GM23338 (cell line): ENCODE data around the gene IGF1R. TPM values are rescaled to one million over a fixed set of nuclear protein-coding genes. Genes with fewer than 3 reads are reported as not detected.
A peak's percentile ranks its signal among the peaks of the same experiment; 100 is the strongest.

ENCODE experiments used
- ATAC-seq: fragments of 200-7000 bp; cut with Tn5 transposase; 3 replicates; pipeline ENCODE4 v1.9.1; 2020
- DNase-seq: peaks from one replicate; pipeline ENCODE4 v3.0.0-alpha.2; 2015; ENCODE audit warnings: low spot score
- H2AFZ ChIP-seq: fragments of 200-600 bp; sonication (generic); 2 replicates; pipeline ENCODE4 v1.8.0; 2016; ENCODE audit warnings: antibody characterized with exemption, mild to moderate bottlenecking, moderate library complexity
- H3F3A ChIP-seq: fragments of 200-600 bp; sonication (generic); replicated peaks from 2 replicates; pipeline ENCODE4 v1.8.0; 2017; ENCODE audit warnings: antibody characterized with exemption, mixed run types, low read depth
- H3K27ac ChIP-seq: fragments of 200-600 bp; sonication (generic); 2 replicates; pipeline ENCODE4 v1.6.1; 2016; ENCODE audit warnings: low read depth
- H3K27me3 ChIP-seq: fragments of 200-600 bp; sonication (generic); 2 replicates; pipeline ENCODE4 v1.8.0; 2016; ENCODE audit warnings: mild to moderate bottlenecking, mixed run types, moderate library complexity; ENCODE audit not compliant: insufficient read depth
- H3K36me3 ChIP-seq: fragments of 200-600 bp; sonication (generic); 2 replicates; pipeline ENCODE4 v1.8.0; 2016; ENCODE audit warnings: mild to moderate bottlenecking; ENCODE audit not compliant: insufficient read depth
- H3K4me1 ChIP-seq: fragments of 200-600 bp; sonication (generic); 2 replicates; pipeline ENCODE4 v1.8.0; 2016; ENCODE audit warnings: mild to moderate bottlenecking, moderate library complexity; ENCODE audit not compliant: insufficient read depth
- H3K4me2 ChIP-seq: fragments of 200-600 bp; sonication (generic); 2 replicates; pipeline ENCODE4 v1.7.1; 2017; ENCODE audit warnings: mixed run types
- H3K4me3 ChIP-seq: fragments of 200-600 bp; sonication (generic); 2 replicates; pipeline ENCODE4 v1.6.1; 2016; ENCODE audit warnings: mixed run types
- H3K79me2 ChIP-seq: fragments of 200-600 bp; sonication (generic); replicated peaks from 2 replicates; pipeline ENCODE4 v1.8.0; 2017; ENCODE audit warnings: mild to moderate bottlenecking; ENCODE audit not compliant: insufficient read depth
- H3K9me2 ChIP-seq: fragments of 200-600 bp; sonication (generic); 2 replicates; pipeline ENCODE4 v1.8.0; 2017; ENCODE audit not compliant: insufficient read depth
- H4K20me1 ChIP-seq: fragments of 200-600 bp; sonication (generic); replicated peaks from 2 replicates; pipeline ENCODE4 v1.8.0; 2017; ENCODE audit warnings: mild to moderate bottlenecking; ENCODE audit not compliant: insufficient read depth
- H3K27ac Mint-ChIP-seq: 2 replicates; pipeline ENCODE4 v1.8.0; 2020; ENCODE audit warnings: inconsistent platforms, mild to moderate bottlenecking, moderate library complexity, mixed read lengths
- H3K27me3 Mint-ChIP-seq: 3 replicates; pipeline ENCODE4 v1.8.0; 2022; ENCODE audit warnings: low read depth, mild to moderate bottlenecking, moderate library complexity, mixed read lengths, inconsistent platforms; ENCODE audit not compliant: insufficient read depth, poor library complexity
- H3K36me3 Mint-ChIP-seq: 3 replicates; pipeline ENCODE4 v1.8.0; 2021; ENCODE audit warnings: low read depth, mild to moderate bottlenecking, inconsistent platforms, moderate library complexity, mixed read lengths
- H3K4me1 Mint-ChIP-seq: 3 replicates; pipeline ENCODE4 v1.8.0; 2020; ENCODE audit warnings: mild to moderate bottlenecking, inconsistent platforms, mixed read lengths
- H3K4me3 Mint-ChIP-seq: 3 replicates; pipeline ENCODE4 v1.8.0; 2021; ENCODE audit warnings: moderate library complexity, mild to moderate bottlenecking, inconsistent platforms, mixed read lengths
- H3K9me3 Mint-ChIP-seq: 3 replicates; pipeline ENCODE4 v1.8.0; 2020; ENCODE audit warnings: moderate library complexity, mild to moderate bottlenecking, inconsistent platforms, mixed read lengths
- CREB1 ChIP-seq: fragments of 250-450 bp; sonication (Bioruptor Pico); IDR thresholded peaks from 2 replicates; pipeline ENCODE4 v1.5.0; 2020; ENCODE audit warnings: low read depth, mild to moderate bottlenecking, moderate library complexity
- EZH2 ChIP-seq: fragments of 200-600 bp; sonication (generic); IDR thresholded peaks from one replicate; pipeline ENCODE4 v1.8.0; 2017; ENCODE audit warnings: antibody characterized with exemption, mild to moderate bottlenecking, low read depth; ENCODE audit not compliant: unreplicated experiment
- EZH2phosphoT487 ChIP-seq: fragments of 200-600 bp; sonication (generic); IDR thresholded peaks from one replicate; pipeline ENCODE4 v1.8.1; 2018; ENCODE audit warnings: antibody characterized with exemption; ENCODE audit not compliant: unreplicated experiment
- JUNB ChIP-seq: IDR thresholded peaks from one replicate; pipeline ENCODE4 v1.6.1; 2016; ENCODE audit warnings: antibody characterized with exemption; ENCODE audit not compliant: unreplicated experiment
- NANOG ChIP-seq: IDR thresholded peaks from 2 replicates; pipeline ENCODE4 v1.6.1; 2016; ENCODE audit warnings: antibody characterized with exemption, borderline replicate concordance
- POLR2AphosphoS5 ChIP-seq: IDR thresholded peaks from 2 replicates; pipeline ENCODE4 v1.6.1; 2016; ENCODE audit warnings: antibody characterized with exemption, low read depth
- STAT1 ChIP-seq: IDR thresholded peaks from one replicate; pipeline ENCODE4 v1.6.1; 2016; ENCODE audit warnings: antibody characterized with exemption; ENCODE audit not compliant: unreplicated experiment
- ZNF114 ChIP-seq: fragments of 250-450 bp; sonication (Bioruptor Pico); IDR thresholded peaks from 2 replicates; pipeline ENCODE4 v1.5.0; 2020; ENCODE audit warnings: mild to moderate bottlenecking, moderate library complexity
- ZNF331 ChIP-seq: fragments of 250-450 bp; sonication (Bioruptor Pico); IDR thresholded peaks from 2 replicates; pipeline ENCODE4 v1.5.0; 2020; ENCODE audit warnings: low read depth, mild to moderate bottlenecking, moderate library complexity
- polyA plus RNA-seq: library from polyadenylated mRNA; unstranded; fragments of >200 nt; fragmentation: Nextera tagmentation; extraction: Ambion mirVana; gene quantifications from 2 replicates; pipeline ENCODE4 v1.2.1, GENCODE V29; 2016
- total RNA-seq: library from RNA; depleted of rRNA; stranded (reverse); fragments of >200 nt; shearing (Covaris generic); gene quantifications from 2 replicates; pipeline ENCODE4 v1.2.3, GENCODE V29; 2014
- TF ChIP-seq, protein P1 (sequence below): fragments of 250-450 bp; sonication (Bioruptor Pico); IDR thresholded peaks from 2 replicates; pipeline ENCODE4 v1.5.0; 2020; ENCODE audit warnings: mild to moderate bottlenecking, moderate library complexity
- TF ChIP-seq, protein P2 (sequence below): IDR thresholded peaks from 2 replicates; pipeline ENCODE4 v1.6.1; 2016; ENCODE audit warnings: antibody characterized with exemption
- TF ChIP-seq, protein P3 (sequence below): IDR thresholded peaks from one replicate; pipeline ENCODE4 v1.6.1; 2018; ENCODE audit warnings: antibody characterized with exemption; ENCODE audit not compliant: unreplicated experiment
- TF ChIP-seq, protein P4 (sequence below), 2 experiments: fragments of 200-600 bp in 1 of 2; sonication (generic) in 1 of 2; conservative IDR thresholded peaks; 2 replicates each; pipeline versions ENCODE4 v1.5.1 to v1.6.1; 2016 to 2017; ENCODE audit warnings: antibody characterized with exemption in 2 of 2, low read depth in 2 of 2, mild to moderate bottlenecking in 2 of 2, moderate library complexity in 1 of 2

IGF1R gene
- total and polyA plus RNA-seq, 2 experiments from 2014 or later, result 20.4 to 92.2 TPM

DNA sequence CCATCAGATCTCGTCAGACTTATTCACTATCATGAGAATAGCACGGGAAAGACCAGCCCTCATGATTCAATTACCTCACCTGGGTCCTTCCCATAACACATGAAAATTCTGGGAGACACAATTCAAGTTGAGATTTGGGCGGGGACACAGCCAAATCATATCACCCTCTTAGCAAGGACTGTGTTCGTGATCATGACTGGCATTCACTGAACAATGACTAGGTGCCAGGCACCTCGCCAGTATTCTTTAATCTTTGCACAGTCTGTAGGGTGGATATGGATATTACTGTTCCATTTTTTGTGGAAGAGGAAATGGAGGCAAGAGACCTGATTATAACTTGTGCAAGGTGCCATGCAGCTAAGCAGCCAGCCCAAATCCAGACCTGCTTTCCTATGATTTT is 77.5 kb downstream of the IGF1R start:
- H3K4me3 ChIP-seq, result no peak overlapping the region
- H3K79me2 ChIP-seq, result peaks cover 100% of the 10 kb centered on the region
- no peaks in the 10 kb centered on the region for H3K9me3 Mint-ChIP-seq
- H3K27me3 Mint-ChIP-seq, result peaks cover 3% of the 10 kb centered on the region
- H3F3A ChIP-seq, result no peaks in the 10 kb centered on the region
- H3K36me3 Mint-ChIP-seq, result 0 out of 3 replicates have a peak, but pooled peaks cover 5% of the 10 kb centered on the region
- peaks cover 52% of the 10 kb centered on the region for H4K20me1 ChIP-seq
- TF ChIP-seq JUNB (no peak), STAT1 (no peak), EZH2 (no peak), POLR2AphosphoS5 (no peak), EZH2phosphoT487 (no peak), ZNF114 (CRISPR knock-in tag) (no peak), ZNF331 (CRISPR knock-in tag) (no peak), NANOG (no peak), CREB1 (CRISPR knock-in tag) (no peak)
- TF ChIP-seq, protein P1, sequence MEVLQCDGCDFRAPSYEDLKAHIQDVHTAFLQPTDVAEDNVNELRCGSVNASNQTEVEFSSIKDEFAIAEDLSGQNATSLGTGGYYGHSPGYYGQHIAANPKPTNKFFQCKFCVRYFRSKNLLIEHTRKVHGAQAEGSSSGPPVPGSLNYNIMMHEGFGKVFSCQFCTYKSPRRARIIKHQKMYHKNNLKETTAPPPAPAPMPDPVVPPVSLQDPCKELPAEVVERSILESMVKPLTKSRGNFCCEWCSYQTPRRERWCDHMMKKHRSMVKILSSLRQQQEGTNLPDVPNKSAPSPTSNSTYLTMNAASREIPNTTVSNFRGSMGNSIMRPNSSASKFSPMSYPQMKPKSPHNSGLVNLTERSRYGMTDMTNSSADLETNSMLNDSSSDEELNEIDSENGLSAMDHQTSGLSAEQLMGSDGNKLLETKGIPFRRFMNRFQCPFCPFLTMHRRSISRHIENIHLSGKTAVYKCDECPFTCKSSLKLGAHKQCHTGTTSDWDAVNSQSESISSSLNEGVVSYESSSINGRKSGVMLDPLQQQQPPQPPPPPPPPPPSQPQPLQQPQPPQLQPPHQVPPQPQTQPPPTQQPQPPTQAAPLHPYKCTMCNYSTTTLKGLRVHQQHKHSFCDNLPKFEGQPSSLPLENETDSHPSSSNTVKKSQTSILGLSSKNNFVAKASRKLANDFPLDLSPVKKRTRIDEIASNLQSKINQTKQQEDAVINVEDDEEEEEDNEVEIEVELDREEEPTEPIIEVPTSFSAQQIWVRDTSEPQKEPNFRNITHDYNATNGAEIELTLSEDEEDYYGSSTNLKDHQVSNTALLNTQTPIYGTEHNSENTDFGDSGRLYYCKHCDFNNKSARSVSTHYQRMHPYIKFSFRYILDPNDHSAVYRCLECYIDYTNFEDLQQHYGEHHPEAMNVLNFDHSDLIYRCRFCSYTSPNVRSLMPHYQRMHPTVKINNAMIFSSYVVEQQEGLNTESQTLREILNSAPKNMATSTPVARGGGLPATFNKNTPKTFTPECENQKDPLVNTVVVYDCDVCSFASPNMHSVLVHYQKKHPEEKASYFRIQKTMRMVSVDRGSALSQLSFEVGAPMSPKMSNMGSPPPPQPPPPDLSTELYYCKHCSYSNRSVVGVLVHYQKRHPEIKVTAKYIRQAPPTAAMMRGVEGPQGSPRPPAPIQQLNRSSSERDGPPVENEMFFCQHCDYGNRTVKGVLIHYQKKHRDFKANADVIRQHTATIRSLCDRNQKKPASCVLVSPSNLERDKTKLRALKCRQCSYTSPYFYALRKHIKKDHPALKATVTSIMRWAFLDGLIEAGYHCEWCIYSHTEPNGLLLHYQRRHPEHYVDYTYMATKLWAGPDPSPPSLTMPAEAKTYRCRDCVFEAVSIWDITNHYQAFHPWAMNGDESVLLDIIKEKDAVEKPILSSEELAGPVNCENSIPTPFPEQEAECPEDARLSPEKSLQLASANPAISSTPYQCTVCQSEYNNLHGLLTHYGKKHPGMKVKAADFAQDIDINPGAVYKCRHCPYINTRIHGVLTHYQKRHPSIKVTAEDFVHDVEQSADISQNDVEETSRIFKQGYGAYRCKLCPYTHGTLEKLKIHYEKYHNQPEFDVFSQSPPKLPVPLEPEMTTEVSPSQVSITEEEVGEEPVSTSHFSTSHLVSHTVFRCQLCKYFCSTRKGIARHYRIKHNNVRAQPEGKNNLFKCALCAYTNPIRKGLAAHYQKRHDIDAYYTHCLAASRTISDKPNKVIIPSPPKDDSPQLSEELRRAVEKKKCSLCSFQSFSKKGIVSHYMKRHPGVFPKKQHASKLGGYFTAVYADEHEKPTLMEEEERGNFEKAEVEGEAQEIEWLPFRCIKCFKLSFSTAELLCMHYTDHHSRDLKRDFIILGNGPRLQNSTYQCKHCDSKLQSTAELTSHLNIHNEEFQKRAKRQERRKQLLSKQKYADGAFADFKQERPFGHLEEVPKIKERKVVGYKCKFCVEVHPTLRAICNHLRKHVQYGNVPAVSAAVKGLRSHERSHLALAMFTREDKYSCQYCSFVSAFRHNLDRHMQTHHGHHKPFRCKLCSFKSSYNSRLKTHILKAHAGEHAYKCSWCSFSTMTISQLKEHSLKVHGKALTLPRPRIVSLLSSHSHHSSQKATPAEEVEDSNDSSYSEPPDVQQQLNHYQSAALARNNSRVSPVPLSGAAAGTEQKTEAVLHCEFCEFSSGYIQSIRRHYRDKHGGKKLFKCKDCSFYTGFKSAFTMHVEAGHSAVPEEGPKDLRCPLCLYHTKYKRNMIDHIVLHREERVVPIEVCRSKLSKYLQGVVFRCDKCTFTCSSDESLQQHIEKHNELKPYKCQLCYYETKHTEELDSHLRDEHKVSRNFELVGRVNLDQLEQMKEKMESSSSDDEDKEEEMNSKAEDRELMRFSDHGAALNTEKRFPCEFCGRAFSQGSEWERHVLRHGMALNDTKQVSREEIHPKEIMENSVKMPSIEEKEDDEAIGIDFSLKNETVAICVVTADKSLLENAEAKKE, result no peak
- TF ChIP-seq, protein P2, sequence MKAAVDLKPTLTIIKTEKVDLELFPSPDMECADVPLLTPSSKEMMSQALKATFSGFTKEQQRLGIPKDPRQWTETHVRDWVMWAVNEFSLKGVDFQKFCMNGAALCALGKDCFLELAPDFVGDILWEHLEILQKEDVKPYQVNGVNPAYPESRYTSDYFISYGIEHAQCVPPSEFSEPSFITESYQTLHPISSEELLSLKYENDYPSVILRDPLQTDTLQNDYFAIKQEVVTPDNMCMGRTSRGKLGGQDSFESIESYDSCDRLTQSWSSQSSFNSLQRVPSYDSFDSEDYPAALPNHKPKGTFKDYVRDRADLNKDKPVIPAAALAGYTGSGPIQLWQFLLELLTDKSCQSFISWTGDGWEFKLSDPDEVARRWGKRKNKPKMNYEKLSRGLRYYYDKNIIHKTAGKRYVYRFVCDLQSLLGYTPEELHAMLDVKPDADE, result no peak
- TF ChIP-seq, protein P3, sequence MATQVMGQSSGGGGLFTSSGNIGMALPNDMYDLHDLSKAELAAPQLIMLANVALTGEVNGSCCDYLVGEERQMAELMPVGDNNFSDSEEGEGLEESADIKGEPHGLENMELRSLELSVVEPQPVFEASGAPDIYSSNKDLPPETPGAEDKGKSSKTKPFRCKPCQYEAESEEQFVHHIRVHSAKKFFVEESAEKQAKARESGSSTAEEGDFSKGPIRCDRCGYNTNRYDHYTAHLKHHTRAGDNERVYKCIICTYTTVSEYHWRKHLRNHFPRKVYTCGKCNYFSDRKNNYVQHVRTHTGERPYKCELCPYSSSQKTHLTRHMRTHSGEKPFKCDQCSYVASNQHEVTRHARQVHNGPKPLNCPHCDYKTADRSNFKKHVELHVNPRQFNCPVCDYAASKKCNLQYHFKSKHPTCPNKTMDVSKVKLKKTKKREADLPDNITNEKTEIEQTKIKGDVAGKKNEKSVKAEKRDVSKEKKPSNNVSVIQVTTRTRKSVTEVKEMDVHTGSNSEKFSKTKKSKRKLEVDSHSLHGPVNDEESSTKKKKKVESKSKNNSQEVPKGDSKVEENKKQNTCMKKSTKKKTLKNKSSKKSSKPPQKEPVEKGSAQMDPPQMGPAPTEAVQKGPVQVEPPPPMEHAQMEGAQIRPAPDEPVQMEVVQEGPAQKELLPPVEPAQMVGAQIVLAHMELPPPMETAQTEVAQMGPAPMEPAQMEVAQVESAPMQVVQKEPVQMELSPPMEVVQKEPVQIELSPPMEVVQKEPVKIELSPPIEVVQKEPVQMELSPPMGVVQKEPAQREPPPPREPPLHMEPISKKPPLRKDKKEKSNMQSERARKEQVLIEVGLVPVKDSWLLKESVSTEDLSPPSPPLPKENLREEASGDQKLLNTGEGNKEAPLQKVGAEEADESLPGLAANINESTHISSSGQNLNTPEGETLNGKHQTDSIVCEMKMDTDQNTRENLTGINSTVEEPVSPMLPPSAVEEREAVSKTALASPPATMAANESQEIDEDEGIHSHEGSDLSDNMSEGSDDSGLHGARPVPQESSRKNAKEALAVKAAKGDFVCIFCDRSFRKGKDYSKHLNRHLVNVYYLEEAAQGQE, result no peak
- TF ChIP-seq, protein P4, sequence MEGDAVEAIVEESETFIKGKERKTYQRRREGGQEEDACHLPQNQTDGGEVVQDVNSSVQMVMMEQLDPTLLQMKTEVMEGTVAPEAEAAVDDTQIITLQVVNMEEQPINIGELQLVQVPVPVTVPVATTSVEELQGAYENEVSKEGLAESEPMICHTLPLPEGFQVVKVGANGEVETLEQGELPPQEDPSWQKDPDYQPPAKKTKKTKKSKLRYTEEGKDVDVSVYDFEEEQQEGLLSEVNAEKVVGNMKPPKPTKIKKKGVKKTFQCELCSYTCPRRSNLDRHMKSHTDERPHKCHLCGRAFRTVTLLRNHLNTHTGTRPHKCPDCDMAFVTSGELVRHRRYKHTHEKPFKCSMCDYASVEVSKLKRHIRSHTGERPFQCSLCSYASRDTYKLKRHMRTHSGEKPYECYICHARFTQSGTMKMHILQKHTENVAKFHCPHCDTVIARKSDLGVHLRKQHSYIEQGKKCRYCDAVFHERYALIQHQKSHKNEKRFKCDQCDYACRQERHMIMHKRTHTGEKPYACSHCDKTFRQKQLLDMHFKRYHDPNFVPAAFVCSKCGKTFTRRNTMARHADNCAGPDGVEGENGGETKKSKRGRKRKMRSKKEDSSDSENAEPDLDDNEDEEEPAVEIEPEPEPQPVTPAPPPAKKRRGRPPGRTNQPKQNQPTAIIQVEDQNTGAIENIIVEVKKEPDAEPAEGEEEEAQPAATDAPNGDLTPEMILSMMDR (conservative IDR thresholded peaks at IDR 0.05; ENCODE audit: low read depth in 2 of 2), result no peak
- no peak overlapping the region for H2AFZ ChIP-seq
- H3K27ac ChIP-seq, result no peak overlapping the region
- no peak overlapping the region for H3K4me3 Mint-ChIP-seq
- H3K4me2 ChIP-seq, result no peak overlapping the region
- peaks cover 67% of the 10 kb centered on the region for H3K4me1 ChIP-seq
- DNase-seq (no peak), ATAC-seq (no peak)
- H3K27ac Mint-ChIP-seq, result peak overlapping the region; percentile 11; the same call in 1 of the 2 replicates
- no peaks in the 10 kb centered on the region for H3K36me3 ChIP-seq
- H3K4me1 Mint-ChIP-seq, result peaks cover 72% of the 10 kb centered on the region
- peaks cover 5% of the 10 kb centered on the region for H3K9me2 ChIP-seq
- H3K27me3 ChIP-seq, result no peaks in the 10 kb centered on the region
